HFF-Myc (cell line): ENCODE results near the gene SART3.

ENCODE experiments used
- DNase-seq: peaks from one replicate; pipeline ENCODE4 v3.0.0-alpha.2; 2011; ENCODE audit warnings: low read depth; ENCODE audit errors: extremely low read depth
- H3K4me3 ChIP-seq: replicated peaks from 2 replicates; pipeline ENCODE4 v1.5.1; 2011; ENCODE audit warnings: low read depth, mild to moderate bottlenecking, control low read depth, low read length
- CTCF ChIP-seq: IDR thresholded peaks from 2 replicates; pipeline ENCODE4 v1.5.1; 2012; ENCODE audit warnings: mild to moderate bottlenecking, low read depth, low read length, control low read depth; ENCODE audit errors: missing control alignments

Gene SART3

GRCh38 chr12:108560752-108561719 lies at the start of gene SART3:
Gene SART3 (minus strand): TSS chr12:108561173. CDS start chr12:108561154, 19 bp downstream.
- no peak for TF ChIP-seq CTCF
- peak within 1 kb of the TSS; percentile 95 for H3K4me3 ChIP-seq
- peak; percentile 81 for DNase-seq

- no peak for DNase-seq
- no peak for TF ChIP-seq CTCF
These were observed 49.4 kb upstream of the SART3 start for GRCh38 chr12:108610336-108610815.

GRCh38 chr12:108609537-108610335 lies 48.8 kb upstream of the SART3 start:
- DNase-seq = peak; percentile 95
- TF ChIP-seq CTCF = no peak
- no peak overlapping the region for H3K4me3 ChIP-seq

More at GRCh38 chr12:108610336-108610815, 49.4 kb upstream of the SART3 start:
- H3K4me3 ChIP-seq = no peak overlapping the region

- H3K4me3 ChIP-seq = no peak overlapping the region
- TF ChIP-seq CTCF = no peak
- no peak for DNase-seq
These were observed 47.6 kb upstream of the SART3 start for GRCh38 chr12:108608616-108609015.

- no peak for TF ChIP-seq CTCF
These were observed 47.1 kb upstream of the SART3 start for GRCh38 chr12:108607981-108608600.

GRCh38 chr12:108606492-108606891 lies 45.5 kb upstream of the SART3 start:
- no peak for DNase-seq
- no peak overlapping the region for H3K4me3 ChIP-seq
- no peak for TF ChIP-seq CTCF

More at GRCh38 chr12:108607981-108608600, 47.1 kb upstream of the SART3 start:
- H3K4me3 ChIP-seq = no peak overlapping the region
- DNase-seq = no peak
